GM12875 (cell line): Measurements from ENCODE around the gene SETD3.

Experiments
- H3K4me3 ChIP-seq: one replicate; pipeline ENCODE4 v1.5.1; 2011; ENCODE audit warnings: low read depth, low read length, control low read depth
- CTCF ChIP-seq: IDR thresholded peaks from 2 replicates; pipeline ENCODE4 v1.5.1; 2011; ENCODE audit warnings: low read depth, mild to moderate bottlenecking, control low read depth, inconsistent platforms, low read length, moderate library complexity, borderline replicate concordance; ENCODE audit not compliant: insufficient read depth

SETD3 gene

GRCh38 chr14:99393059-99393655 is 87.5 kb downstream of the SETD3 start:
- no peak overlapping the region for H3K4me3 ChIP-seq
- peak; percentile 91 for TF ChIP-seq CTCF

- H3K4me3 ChIP-seq = no peak overlapping the region
- TF ChIP-seq CTCF = no peak
Measured at GRCh38 chr14:99391671-99392070, 89.0 kb downstream of the SETD3 start.

- no peak overlapping the region for H3K4me3 ChIP-seq
- TF ChIP-seq CTCF = peak; percentile 71
Measured at GRCh38 chr14:99389174-99389826, 91.4 kb downstream of the SETD3 start.

- H3K4me3 ChIP-seq = no peak overlapping the region
- no peak for TF ChIP-seq CTCF
Measured at GRCh38 chr14:99388286-99388685, 92.4 kb downstream of the SETD3 start.

- no peak overlapping the region for H3K4me3 ChIP-seq
- TF ChIP-seq CTCF = no peak
Measured at GRCh38 chr14:99387880-99388279, 92.8 kb downstream of the SETD3 start.

- H3K4me3 ChIP-seq = no peak overlapping the region
- TF ChIP-seq CTCF = no peak
Measured at GRCh38 chr14:99384450-99385417, 95.9 kb downstream of the SETD3 start.
